ENCODE measurements around the gene MAN2A2.

Gene MAN2A2

GRCh38 chr15:90866161-90866715 is 36.9 kb upstream of the MAN2A2 start (continued):
- no peak for TF ChIP-seq TSHZ2 (CRISPR knock-in tag; IDR thresholded peaks at IDR 0.05)
- TF ChIP-seq PPARA (CRISPR knock-in tag; IDR thresholded peaks at IDR 0.05; ENCODE audit: borderline replicate concordance), result no peak
- no peak for TF ChIP-seq CSDC2 (CRISPR knock-in tag; IDR thresholded peaks at IDR 0.05)
- TF ChIP-seq TCF4 (CRISPR knock-in tag; IDR thresholded peaks at IDR 0.05; ENCODE audit: borderline replicate concordance), result no peak
- TF ChIP-seq ZNF565 (CRISPR knock-in tag; conservative IDR thresholded peaks at IDR 0.05; ENCODE audit: low read depth), result no peak

GRCh38 chr15:90866800-90867199 is 36.3 kb upstream of the MAN2A2 start:
- TF ChIP-seq CSDC2 (CRISPR knock-in tag; IDR thresholded peaks at IDR 0.05) (no peak), CREB5 (CRISPR knock-in tag; IDR thresholded peaks at IDR 0.05; ENCODE audit: low read depth) (no peak), ZC3H10 (CRISPR knock-in tag; IDR thresholded peaks at IDR 0.05) (no peak), POU6F1 (CRISPR knock-in tag; IDR thresholded peaks at IDR 0.05; ENCODE audit: borderline replicate concordance, low read depth) (no peak), ZNF8 (CRISPR knock-in tag; IDR thresholded peaks at IDR 0.05) (no peak), ZFP3 (CRISPR knock-in tag; IDR thresholded peaks at IDR 0.05) (no peak), ZFP30 (CRISPR knock-in tag; IDR thresholded peaks at IDR 0.05) (no peak), ISL1 (CRISPR knock-in tag; IDR thresholded peaks at IDR 0.05) (no peak), ZNF70 (CRISPR knock-in tag; IDR thresholded peaks at IDR 0.05) (no peak), CSRNP3 (CRISPR knock-in tag; IDR thresholded peaks at IDR 0.05) (no peak), TCF4 (CRISPR knock-in tag; IDR thresholded peaks at IDR 0.05; ENCODE audit: borderline replicate concordance) (no peak), GLIS3 (CRISPR knock-in tag; IDR thresholded peaks at IDR 0.05) (no peak), OSR1 (CRISPR knock-in tag; IDR thresholded peaks at IDR 0.05) (no peak), ESRRG (CRISPR knock-in tag; IDR thresholded peaks at IDR 0.05) (no peak), ARNTL (CRISPR knock-in tag; IDR thresholded peaks at IDR 0.05; ENCODE audit: borderline replicate concordance, low read depth) (no peak), PATZ1 (CRISPR knock-in tag; IDR thresholded peaks at IDR 0.05; ENCODE audit: borderline replicate concordance) (no peak), PPARA (CRISPR knock-in tag; IDR thresholded peaks at IDR 0.05; ENCODE audit: borderline replicate concordance) (no peak)
- ATAC-seq, result no peak

GRCh38 chr15:90868261-90868689 is 34.8 kb upstream of the MAN2A2 start, which contains the start of gene FURIN:
Gene FURIN, plus strand, starts transcription at chr15:90868588. Its CDS starts 7,153 bp downstream, at chr15:90875741.
- TF ChIP-seq BACH2 (CRISPR knock-in tag; IDR thresholded peaks at IDR 0.05; ENCODE audit: borderline replicate concordance), result no peak
- TF ChIP-seq PATZ1 (CRISPR knock-in tag; IDR thresholded peaks at IDR 0.05; ENCODE audit: borderline replicate concordance), result no peak
- TF ChIP-seq CSDC2 (CRISPR knock-in tag; IDR thresholded peaks at IDR 0.05), result no peak
- TF ChIP-seq ARNTL (CRISPR knock-in tag; IDR thresholded peaks at IDR 0.05; ENCODE audit: borderline replicate concordance, low read depth), result no peak
- no peak for TF ChIP-seq GLIS3 (CRISPR knock-in tag; IDR thresholded peaks at IDR 0.05)
- TF ChIP-seq PPARA (CRISPR knock-in tag; IDR thresholded peaks at IDR 0.05; ENCODE audit: borderline replicate concordance), result no peak
- no peak for TF ChIP-seq TOX (CRISPR knock-in tag; IDR thresholded peaks at IDR 0.05; ENCODE audit: borderline replicate concordance)
- no peak for TF ChIP-seq POU6F1 (CRISPR knock-in tag; IDR thresholded peaks at IDR 0.05; ENCODE audit: borderline replicate concordance, low read depth)
- TF ChIP-seq ISL1 (CRISPR knock-in tag; IDR thresholded peaks at IDR 0.05), result no peak
- no peak for ATAC-seq

Data from SK-N-SH treated with all-trans-retinoic acid at 6 μM for 48 hours (cell line).